Measurements from ENCODE around the gene SLC25A3. TPM values are rescaled to one million over a fixed set of nuclear protein-coding genes. Genes with fewer than 3 reads are reported as not detected.
"Not testable (repeated sequence)": the region's sequence is repeated elsewhere in the genome, so short reads cannot be mapped to it uniquely, and the experiment has no call there.

Gene SLC25A3
- total RNA-seq, 2 donors from 2014 or later: 202 to 291 TPM

DNA sequence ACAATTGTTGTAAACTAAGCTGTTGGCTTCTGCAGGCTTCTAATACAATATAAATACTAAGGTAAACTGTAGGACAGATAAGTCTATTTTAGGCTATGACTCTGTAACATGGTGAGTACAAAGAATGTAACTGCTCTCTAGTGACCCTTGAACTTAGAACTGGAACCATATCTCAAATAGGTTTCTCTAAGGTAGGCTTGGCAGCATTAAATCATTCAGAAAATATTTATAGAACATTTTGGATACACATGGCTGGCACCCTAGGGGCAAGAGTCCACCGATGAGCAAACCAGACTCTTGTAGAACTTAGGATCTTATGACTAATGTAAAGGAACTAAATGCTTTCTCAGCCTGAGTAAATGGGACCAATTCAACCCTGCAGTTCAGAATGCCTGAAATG lies 19.4 kb upstream of the SLC25A3 start:
- Histone ChIP-seq H3K9me3 (no peaks in the 10 kb centered on the region), H3K27me3 (no peaks in the 10 kb centered on the region), H3K36me3 (replicated peaks in 1 of 2; ENCODE audit: insufficient read depth in 1 of 2, low read depth in 2 of 2) (no peaks in the 10 kb centered on the region), H3K4me3 (no peak overlapping the region), H3K4me1 (peaks cover 8% of the 10 kb centered on the region), H3K27ac (no peak overlapping the region)
- intact Hi-C loops (cut with DNase I): no loop called here
- WGBS, 2 donors: 29 to 57% methylated on average over 1 of the region's 1 CpG
- ATAC-seq: peak; percentile 59
- DNase-seq: peak in 2 of 4 donors; percentile 15 to 23
- TF ChIP-seq, protein P1, sequence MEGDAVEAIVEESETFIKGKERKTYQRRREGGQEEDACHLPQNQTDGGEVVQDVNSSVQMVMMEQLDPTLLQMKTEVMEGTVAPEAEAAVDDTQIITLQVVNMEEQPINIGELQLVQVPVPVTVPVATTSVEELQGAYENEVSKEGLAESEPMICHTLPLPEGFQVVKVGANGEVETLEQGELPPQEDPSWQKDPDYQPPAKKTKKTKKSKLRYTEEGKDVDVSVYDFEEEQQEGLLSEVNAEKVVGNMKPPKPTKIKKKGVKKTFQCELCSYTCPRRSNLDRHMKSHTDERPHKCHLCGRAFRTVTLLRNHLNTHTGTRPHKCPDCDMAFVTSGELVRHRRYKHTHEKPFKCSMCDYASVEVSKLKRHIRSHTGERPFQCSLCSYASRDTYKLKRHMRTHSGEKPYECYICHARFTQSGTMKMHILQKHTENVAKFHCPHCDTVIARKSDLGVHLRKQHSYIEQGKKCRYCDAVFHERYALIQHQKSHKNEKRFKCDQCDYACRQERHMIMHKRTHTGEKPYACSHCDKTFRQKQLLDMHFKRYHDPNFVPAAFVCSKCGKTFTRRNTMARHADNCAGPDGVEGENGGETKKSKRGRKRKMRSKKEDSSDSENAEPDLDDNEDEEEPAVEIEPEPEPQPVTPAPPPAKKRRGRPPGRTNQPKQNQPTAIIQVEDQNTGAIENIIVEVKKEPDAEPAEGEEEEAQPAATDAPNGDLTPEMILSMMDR (IDR thresholded peaks at IDR 0.05): no peak
- no peak for TF ChIP-seq POLR2A (IDR thresholded peaks at IDR 0.05)

DNA sequence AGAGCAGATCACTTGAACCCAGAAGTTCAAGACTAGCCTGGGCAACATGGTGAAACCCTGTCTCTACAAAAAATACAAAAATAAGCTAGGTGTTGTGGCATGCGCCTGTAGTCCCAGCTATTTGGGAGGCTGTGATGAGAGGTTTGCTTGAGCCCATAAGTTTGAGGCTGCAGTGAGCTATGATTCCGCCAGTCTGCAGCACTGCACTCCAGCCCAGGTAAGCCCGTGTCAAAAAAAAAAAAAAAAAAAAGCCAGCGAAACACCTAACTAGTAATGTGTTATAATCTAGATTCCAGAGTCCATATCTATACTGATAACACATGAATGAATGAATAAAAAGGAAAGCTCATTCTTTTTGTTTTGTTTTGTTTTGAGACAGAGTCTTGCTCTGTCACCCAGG lies 18.5 kb upstream of the SLC25A3 start:
- H3K9me3 ChIP-seq: no peaks in the 10 kb centered on the region
- H3K4me1 ChIP-seq: peaks cover 8% of the 10 kb centered on the region
- no peaks in the 10 kb centered on the region for H3K36me3 ChIP-seq (replicated peaks in 1 of 2; ENCODE audit: insufficient read depth in 1 of 2, low read depth in 2 of 2)
- DNase-seq: no peak
- no peak overlapping the region for H3K27ac ChIP-seq
- ATAC-seq: no peak
- intact Hi-C loops (cut with DNase I): no loop called here
- TF ChIP-seq, protein P1 (IDR thresholded peaks at IDR 0.05): no peak
- TF ChIP-seq POLR2A (IDR thresholded peaks at IDR 0.05): no peak
- no peak overlapping the region for H3K4me3 ChIP-seq
- H3K27me3 ChIP-seq: no peaks in the 10 kb centered on the region
- 71 to 77% methylated on average over 4 of the region's 4 CpGs for WGBS, 2 donors

DNA sequence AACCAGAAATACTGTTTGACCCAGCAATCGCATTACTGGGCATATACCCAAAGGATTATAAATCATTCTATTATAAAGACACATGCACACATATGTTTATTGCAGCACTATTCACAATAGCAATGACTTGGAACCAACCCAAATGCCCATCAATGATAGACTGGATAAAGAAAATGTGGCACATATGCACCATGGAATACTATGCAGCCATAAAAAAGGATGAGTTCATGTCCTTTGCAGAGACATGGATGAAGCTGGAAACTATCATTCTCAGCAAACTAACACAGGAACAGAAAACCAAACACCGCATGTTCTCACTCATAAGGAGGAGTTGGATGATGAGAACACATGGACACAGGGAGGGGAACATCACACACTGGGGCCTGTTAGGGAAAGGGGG lies 16.7 kb upstream of the SLC25A3 start:
- ATAC-seq; H3K4me1 ChIP-seq; intact Hi-C loops (cut with DNase I); H3K36me3 ChIP-seq (replicated peaks in 1 of 2; ENCODE audit: insufficient read depth in 1 of 2, low read depth in 2 of 2); DNase-seq; H3K4me3 ChIP-seq; H3K27ac ChIP-seq; H3K9me3 ChIP-seq; H3K27me3 ChIP-seq: not testable (repeated sequence)
- WGBS, 2 donors: 78 to 86% methylated on average over 2 of the region's 2 CpGs

DNA sequence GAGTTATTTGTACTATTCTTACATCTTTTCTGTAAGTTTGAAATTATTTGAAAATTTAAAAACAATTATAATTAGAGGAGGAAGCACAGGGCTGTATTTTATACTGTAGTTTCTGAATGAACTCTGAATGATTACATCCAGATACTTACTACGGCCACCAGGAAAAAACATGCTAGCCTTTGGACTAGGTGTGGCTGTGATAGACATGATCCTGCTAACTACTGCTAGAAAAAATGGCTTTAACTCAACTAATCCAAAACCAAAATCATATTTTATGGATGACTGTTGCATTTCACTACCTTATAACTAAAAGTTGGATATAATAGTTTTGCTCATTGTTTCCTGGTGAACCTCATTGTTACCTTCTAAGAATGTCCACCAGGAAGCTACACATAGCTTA lies 15.1 kb upstream of the SLC25A3 start:
- no peaks in the 10 kb centered on the region for H3K36me3 ChIP-seq (replicated peaks in 1 of 2; ENCODE audit: insufficient read depth in 1 of 2, low read depth in 2 of 2)
- TF ChIP-seq POLR2A (IDR thresholded peaks at IDR 0.05): no peak
- TF ChIP-seq, protein P1 (IDR thresholded peaks at IDR 0.05): no peak
- H3K4me1 ChIP-seq: peaks cover 8% of the 10 kb centered on the region
- H3K9me3 ChIP-seq: no peaks in the 10 kb centered on the region
- H3K27ac ChIP-seq: no peak overlapping the region
- no peak overlapping the region for H3K4me3 ChIP-seq
- intact Hi-C loops (cut with DNase I): no loop called here
- WGBS, 2 donors: 74 to 76% methylated on average over 1 of the region's 1 CpG
- DNase-seq (no peak), ATAC-seq (no peak)
- H3K27me3 ChIP-seq: no peaks in the 10 kb centered on the region

DNA sequence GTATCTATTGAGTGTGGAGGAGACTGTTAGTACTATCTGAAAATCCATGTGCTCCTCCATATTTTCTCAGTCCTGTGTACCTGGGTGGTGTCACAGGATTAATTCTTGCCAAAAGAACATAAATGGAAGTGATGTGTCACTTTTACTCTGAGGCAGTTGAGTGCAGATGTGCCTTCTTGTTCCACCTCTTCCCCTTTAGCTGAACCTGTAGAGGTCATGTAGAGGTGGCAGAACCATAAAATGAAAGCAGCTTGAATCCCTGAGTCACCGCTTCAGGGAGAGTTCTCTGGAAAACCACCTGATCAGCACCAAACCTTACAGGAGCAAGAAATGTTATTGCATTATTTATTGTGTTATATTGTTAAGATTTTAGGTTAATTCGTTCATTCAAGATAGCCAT lies 14.7 kb upstream of the SLC25A3 start:
- no peak for ATAC-seq
- intact Hi-C loops (cut with DNase I): no loop called here
- 85 to 89% methylated on average over 2 of the region's 2 CpGs for WGBS, 2 donors
- H3K4me1 ChIP-seq: peaks cover 6% of the 10 kb centered on the region
- no peak overlapping the region for H3K4me3 ChIP-seq
- no peaks in the 10 kb centered on the region for H3K36me3 ChIP-seq (replicated peaks in 1 of 2; ENCODE audit: insufficient read depth in 1 of 2, low read depth in 2 of 2)
- no peak overlapping the region for H3K27ac ChIP-seq
- H3K27me3 ChIP-seq: no peaks in the 10 kb centered on the region
- TF ChIP-seq POLR2A (IDR thresholded peaks at IDR 0.05): no peak
- TF ChIP-seq, protein P1 (IDR thresholded peaks at IDR 0.05): no peak
- no peaks in the 10 kb centered on the region for H3K9me3 ChIP-seq
- no peak for DNase-seq

Measured in body of pancreas (tissue), 4 donors.